ENCODE data around the gene UTS2R.

The UTS2R gene

GRCh38 chr17:82371333-82372248, at the start of gene UTS2R:
Gene UTS2R, plus strand, starts transcription at chr17:82371765. Its CDS starts 2,560 bp downstream, at chr17:82374325.
- DNase-seq, result no peak

- DNase-seq, result no peak
Observed at GRCh38 chr17:82321947-82322466, 49.6 kb upstream of the UTS2R start.

GRCh38 chr17:82322526-82323453, 48.8 kb upstream of the UTS2R start:
- DNase-seq, result no peak

- no peak for DNase-seq
Observed at GRCh38 chr17:82323514-82324234, 47.9 kb upstream of the UTS2R start.

GRCh38 chr17:82324566-82325285, 46.8 kb upstream of the UTS2R start:
- DNase-seq, result no peak

GRCh38 chr17:82325286-82326180, 46.0 kb upstream of the UTS2R start:
- no peak for DNase-seq

GRCh38 chr17:82327289-82327688, 44.3 kb upstream of the UTS2R start:
- DNase-seq, result no peak

- DNase-seq, result no peak
Observed at GRCh38 chr17:82327757-82328140, 43.8 kb upstream of the UTS2R start.

GRCh38 chr17:82328141-82328993, 43.2 kb upstream of the UTS2R start:
- no peak for DNase-seq

- no peak for DNase-seq
Observed at GRCh38 chr17:82328994-82329507, 42.5 kb upstream of the UTS2R start.

GRCh38 chr17:82329683-82330321, 41.8 kb upstream of the UTS2R start:
- no peak for DNase-seq

- peak; percentile 73 for DNase-seq
Observed at GRCh38 chr17:82330322-82331239, 41.0 kb upstream of the UTS2R start.

- DNase-seq, result no peak
Observed at GRCh38 chr17:82331345-82331939, 40.1 kb upstream of the UTS2R start.

GRCh38 chr17:82332669-82333278, 38.8 kb upstream of the UTS2R start:
- no peak for DNase-seq

- no peak for DNase-seq
Observed at GRCh38 chr17:82333279-82334171, 38.0 kb upstream of the UTS2R start, which contains the start of gene SECTM1. Gene SECTM1, minus strand, starts transcription at chr17:82333766. Its CDS starts 6,526 bp downstream, at chr17:82327240.

- no peak for DNase-seq
Observed at GRCh38 chr17:82334204-82334621, 37.4 kb upstream of the UTS2R start.
